ENCODE results near the gene FAM25G.
"Not testable (repeated sequence)": the region's sequence is repeated elsewhere in the genome, so short reads cannot be mapped to it uniquely, and the experiment has no call there.

DNA sequence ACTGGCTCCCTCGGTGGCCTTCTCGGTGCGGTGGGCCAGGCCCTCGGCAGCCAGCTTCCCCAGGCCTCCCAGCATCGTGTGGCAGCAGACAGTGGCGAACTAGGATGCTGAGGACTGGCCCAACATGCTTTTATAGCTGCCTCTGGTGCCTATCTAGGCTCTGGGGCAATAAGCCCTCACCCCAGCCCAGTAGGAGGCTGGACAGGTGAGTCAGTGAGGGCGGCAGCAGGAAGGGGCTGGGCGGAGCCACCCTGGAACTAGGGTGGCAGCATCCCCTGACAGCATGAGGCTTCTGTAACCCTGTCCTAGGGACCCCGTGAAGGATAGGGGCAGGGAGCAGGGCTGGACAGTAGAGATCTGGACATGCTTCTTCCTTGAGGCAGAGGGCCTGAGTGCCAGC is at the start of gene FAM25G:
- TF ChIP-seq POLR2AphosphoS5 (IDR thresholded peaks at IDR 0.05; ENCODE audit: low read depth, low read length); FOXP2 (optimal IDR thresholded peaks at IDR 0.05; ENCODE audit: borderline replicate concordance, extremely low read depth, extremely low read length, insufficient read depth): not testable (repeated sequence)
- TF ChIP-seq, protein P1, sequence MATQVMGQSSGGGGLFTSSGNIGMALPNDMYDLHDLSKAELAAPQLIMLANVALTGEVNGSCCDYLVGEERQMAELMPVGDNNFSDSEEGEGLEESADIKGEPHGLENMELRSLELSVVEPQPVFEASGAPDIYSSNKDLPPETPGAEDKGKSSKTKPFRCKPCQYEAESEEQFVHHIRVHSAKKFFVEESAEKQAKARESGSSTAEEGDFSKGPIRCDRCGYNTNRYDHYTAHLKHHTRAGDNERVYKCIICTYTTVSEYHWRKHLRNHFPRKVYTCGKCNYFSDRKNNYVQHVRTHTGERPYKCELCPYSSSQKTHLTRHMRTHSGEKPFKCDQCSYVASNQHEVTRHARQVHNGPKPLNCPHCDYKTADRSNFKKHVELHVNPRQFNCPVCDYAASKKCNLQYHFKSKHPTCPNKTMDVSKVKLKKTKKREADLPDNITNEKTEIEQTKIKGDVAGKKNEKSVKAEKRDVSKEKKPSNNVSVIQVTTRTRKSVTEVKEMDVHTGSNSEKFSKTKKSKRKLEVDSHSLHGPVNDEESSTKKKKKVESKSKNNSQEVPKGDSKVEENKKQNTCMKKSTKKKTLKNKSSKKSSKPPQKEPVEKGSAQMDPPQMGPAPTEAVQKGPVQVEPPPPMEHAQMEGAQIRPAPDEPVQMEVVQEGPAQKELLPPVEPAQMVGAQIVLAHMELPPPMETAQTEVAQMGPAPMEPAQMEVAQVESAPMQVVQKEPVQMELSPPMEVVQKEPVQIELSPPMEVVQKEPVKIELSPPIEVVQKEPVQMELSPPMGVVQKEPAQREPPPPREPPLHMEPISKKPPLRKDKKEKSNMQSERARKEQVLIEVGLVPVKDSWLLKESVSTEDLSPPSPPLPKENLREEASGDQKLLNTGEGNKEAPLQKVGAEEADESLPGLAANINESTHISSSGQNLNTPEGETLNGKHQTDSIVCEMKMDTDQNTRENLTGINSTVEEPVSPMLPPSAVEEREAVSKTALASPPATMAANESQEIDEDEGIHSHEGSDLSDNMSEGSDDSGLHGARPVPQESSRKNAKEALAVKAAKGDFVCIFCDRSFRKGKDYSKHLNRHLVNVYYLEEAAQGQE (IDR thresholded peaks at IDR 0.05; ENCODE audit: insufficient read depth in 1 of 2, low read depth in 2 of 2, low read length in 2 of 2), result not testable (repeated sequence)
